WI38 (cell line): Measurements from ENCODE around the gene PTPRU.

Experiments
- H3K4me3 ChIP-seq: 2 replicates; pipeline ENCODE4 v1.5.1; 2011; ENCODE audit warnings: low read depth, mild to moderate bottlenecking, control low read depth, low read length
- TF ChIP-seq, protein P1 (sequence below): IDR thresholded peaks from 2 replicates; pipeline ENCODE4 v1.5.1; 2012; ENCODE audit warnings: low read depth, mild to moderate bottlenecking, control low read depth, low read length

Gene PTPRU

DNA sequence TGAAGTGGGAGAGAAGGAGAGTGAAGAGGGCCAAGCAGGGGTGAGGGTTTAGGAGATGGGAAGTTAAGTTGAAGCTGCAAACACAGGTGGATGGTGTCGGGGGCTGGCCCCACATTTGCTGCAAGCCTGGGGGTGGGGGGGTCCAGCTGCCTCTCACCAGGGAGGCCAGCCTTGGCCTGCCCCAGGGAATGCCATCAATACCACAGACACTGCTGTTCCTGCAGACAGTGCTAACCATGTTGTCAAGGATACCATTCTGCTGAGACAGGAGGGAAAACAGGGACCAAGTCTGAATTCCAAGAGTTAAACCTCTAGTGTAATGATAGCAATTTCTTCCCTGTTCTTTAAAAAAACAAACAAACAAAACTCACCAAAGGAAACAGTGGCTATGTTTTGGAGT lies 13.6 kb upstream of the PTPRU start:
- TF ChIP-seq, protein P1, sequence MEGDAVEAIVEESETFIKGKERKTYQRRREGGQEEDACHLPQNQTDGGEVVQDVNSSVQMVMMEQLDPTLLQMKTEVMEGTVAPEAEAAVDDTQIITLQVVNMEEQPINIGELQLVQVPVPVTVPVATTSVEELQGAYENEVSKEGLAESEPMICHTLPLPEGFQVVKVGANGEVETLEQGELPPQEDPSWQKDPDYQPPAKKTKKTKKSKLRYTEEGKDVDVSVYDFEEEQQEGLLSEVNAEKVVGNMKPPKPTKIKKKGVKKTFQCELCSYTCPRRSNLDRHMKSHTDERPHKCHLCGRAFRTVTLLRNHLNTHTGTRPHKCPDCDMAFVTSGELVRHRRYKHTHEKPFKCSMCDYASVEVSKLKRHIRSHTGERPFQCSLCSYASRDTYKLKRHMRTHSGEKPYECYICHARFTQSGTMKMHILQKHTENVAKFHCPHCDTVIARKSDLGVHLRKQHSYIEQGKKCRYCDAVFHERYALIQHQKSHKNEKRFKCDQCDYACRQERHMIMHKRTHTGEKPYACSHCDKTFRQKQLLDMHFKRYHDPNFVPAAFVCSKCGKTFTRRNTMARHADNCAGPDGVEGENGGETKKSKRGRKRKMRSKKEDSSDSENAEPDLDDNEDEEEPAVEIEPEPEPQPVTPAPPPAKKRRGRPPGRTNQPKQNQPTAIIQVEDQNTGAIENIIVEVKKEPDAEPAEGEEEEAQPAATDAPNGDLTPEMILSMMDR, result no peak
- H3K4me3 ChIP-seq, result no peak overlapping the region

DNA sequence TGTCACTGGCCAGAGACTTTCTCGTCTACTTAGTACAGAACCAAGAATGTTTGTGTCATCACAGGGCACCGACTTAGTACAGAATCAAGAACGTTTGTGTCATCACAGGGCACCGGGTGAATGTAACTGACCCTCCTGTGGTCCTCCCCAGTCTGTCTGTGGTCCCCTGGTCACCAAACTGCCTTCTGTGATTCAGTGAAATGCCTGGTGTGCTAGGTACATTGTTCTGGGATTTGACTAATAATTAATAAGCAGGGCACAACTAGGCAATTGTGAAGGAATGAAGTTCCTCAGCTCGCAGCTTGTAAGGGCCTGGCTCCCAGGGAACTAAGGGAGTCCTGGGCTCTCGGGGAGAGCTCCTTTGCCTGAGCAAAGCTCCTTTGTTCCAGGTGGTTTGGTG lies 12.8 kb upstream of the PTPRU start:
- H3K4me3 ChIP-seq, result no peak overlapping the region
- TF ChIP-seq, protein P1, result no peak

DNA sequence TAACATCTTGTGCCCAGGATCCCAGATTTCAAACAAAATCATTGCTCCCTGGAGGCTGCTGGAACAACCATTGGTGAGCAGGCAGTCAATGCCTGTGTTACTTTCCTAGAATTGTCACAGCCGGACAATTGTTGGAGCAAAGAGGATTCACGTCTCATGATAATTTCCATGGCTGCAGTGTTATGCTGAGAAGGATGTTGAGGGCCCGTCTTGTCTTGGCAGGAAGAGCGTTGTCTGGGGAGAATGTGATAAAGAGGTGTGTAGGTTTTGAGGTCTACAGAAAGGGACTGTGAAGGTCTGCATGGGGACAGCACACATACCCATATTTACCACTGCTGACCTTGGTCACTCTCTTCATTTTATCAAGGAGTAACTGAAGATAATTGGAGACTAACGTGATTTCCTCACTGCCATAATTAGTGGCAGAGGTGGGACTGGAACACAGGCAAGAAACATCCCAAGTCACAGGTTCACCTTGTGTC lies 11.9 kb upstream of the PTPRU start:
- TF ChIP-seq, protein P1, result no peak
- H3K4me3 ChIP-seq, result no peak overlapping the region

DNA sequence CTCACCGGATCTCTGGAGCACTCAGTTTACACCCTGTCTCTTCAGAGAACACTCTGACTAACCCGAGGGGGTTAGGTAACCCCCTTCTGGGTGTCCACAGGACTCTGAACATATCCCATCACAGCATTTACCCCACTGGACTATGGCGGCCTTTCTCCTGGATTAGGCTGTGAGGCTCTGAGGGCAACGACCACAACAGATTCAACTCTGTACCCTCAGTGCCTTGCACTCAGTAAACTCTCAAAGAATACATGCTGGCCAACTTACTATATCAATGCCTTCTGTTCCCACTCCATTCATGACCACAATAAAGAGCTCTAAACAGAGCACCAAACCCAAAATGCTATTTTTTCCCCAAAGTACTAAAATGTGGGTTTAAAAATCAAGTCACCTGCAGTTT lies 11.0 kb upstream of the PTPRU start:
- TF ChIP-seq, protein P1, result no peak
- no peak overlapping the region for H3K4me3 ChIP-seq

DNA sequence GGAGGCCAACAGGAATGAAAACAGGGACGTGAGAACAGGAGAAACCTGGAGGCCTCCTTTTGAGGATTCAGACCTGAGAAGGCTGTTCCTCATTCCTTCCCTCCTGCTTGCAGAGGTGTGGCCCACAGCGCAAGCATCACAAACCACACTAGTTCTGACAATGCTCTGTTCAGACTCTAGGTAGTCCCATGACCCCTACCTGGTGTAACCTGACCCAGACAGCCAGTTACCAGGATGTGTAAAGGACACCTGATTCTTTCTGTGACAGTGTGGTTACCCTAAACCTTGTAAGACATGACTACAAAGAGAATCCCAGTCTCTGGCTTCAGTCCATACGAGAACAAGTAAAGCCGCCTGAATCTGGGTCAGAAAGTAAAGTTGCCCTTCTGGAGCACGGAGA lies 8.8 kb upstream of the PTPRU start:
- TF ChIP-seq, protein P1, result no peak
- H3K4me3 ChIP-seq, result no peak overlapping the region

DNA sequence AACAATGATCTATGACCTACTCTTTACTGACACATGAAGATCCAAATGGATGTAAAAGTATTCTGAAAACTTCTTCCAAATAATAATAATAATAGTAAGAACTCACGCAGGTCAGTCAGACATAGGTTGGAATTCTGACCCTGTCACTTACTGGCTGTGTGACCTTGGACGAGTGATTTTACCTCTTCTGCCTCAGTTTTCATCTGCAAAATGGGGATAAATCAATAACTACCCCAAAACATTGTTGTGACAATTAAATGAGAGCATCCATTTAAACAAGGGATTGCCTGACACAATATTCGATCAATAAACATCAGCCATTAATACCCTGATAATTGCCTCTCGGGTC lies 6.1 kb upstream of the PTPRU start:
- peak overlapping the region; percentile 95 for H3K4me3 ChIP-seq
- TF ChIP-seq, protein P1, result no peak

DNA sequence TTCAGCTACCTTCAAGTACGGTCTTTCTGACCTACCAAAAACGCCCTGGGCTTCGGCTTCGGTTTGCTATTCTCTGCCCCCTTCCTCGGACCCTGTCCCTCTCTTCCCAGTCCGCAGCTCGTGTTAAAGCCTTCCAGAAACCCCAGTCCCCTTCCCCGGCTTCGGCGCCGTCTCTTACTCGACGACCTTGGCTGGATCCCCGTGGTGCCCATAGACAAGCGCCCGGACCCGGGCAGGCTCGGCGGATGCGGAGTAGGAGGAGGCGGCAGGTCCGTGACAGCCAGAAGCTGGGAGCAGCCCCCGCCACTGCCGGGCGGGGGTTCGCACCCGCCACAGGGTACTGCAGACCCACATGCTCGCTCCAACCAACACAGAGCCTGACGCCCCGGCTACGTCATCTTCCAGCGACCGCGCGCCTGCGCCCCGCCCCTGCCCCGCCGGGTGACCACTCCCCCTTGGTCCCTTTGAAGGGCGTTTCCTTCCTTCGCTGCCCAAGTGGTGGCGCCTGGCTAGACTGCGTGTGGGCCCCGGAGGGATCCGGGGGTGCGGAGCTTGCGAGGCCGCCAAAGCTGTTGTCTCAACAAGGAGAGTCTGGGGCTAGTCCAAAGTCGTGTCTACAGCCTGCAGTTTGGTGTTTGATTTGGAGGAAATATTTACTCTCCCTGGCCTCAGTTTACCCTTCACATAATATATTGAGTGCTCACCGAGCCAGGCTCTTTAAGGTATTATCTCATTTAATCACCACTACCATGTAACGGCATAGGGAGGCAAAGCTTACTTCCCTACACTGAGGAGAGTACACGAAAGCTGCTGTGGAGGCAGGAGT lies 5.6 kb upstream of the PTPRU start, which contains the start of gene MECR:
Gene MECR (minus strand): TSS at position 382 of the 826 bp plus-strand sequence. CDS start 28 bp downstream, at position 354.
- TF ChIP-seq, protein P1, result no peak
- H3K4me3 ChIP-seq, result peak within 1 kb of the TSS; percentile 95
